WERI-Rb-1 (cell line): ENCODE measurements around the gene NHLRC4.

Experiments used
- DNase-seq: peaks from one replicate; pipeline ENCODE4 v3.0.0-alpha.2; 2020
- H3K27ac ChIP-seq: fragments of 250-450 bp; sonication (Bioruptor Pico); 2 replicates; pipeline ENCODE4 v1.5.1; 2020; ENCODE audit warnings: mild to moderate bottlenecking, moderate library complexity
- H3K27me3 ChIP-seq: fragments of 250-450 bp; sonication (Bioruptor Pico); 2 replicates; pipeline ENCODE4 v1.5.1; 2021; ENCODE audit warnings: mild to moderate bottlenecking, low read depth, moderate library complexity; ENCODE audit not compliant: insufficient read depth, severe bottlenecking
- H3K36me3 ChIP-seq: fragments of 250-450 bp; sonication (Bioruptor Pico); 2 replicates; pipeline ENCODE4 v1.5.1; 2020; ENCODE audit warnings: mild to moderate bottlenecking, moderate library complexity
- H3K4me3 ChIP-seq: 2 replicates; pipeline ENCODE4 v1.5.1; 2011; ENCODE audit warnings: low read depth, mild to moderate bottlenecking, control low read depth, low read length
- H3K9me3 ChIP-seq: fragments of 250-450 bp; sonication (Bioruptor Pico); 2 replicates; pipeline ENCODE4 v1.5.1; 2021; ENCODE audit warnings: mild to moderate bottlenecking, moderate library complexity; ENCODE audit not compliant: severe bottlenecking
- TF ChIP-seq, protein P1 (sequence below): IDR thresholded peaks from 2 replicates; pipeline ENCODE4 v1.5.1; 2011; ENCODE audit warnings: low read depth, mild to moderate bottlenecking, control low read depth, inconsistent platforms, low read length

The NHLRC4 gene

GRCh38 chr16:610513-611381 lies 43.9 kb downstream of the NHLRC4 start:
- Histone ChIP-seq H3K36me3 (peaks cover 5% of the 10 kb centered on the region), H3K9me3 (no peaks in the 10 kb centered on the region), H3K27me3 (no peaks in the 10 kb centered on the region), H3K27ac (peak overlapping the region; percentile 23), H3K4me3 (no peak overlapping the region)
- TF ChIP-seq, protein P1, sequence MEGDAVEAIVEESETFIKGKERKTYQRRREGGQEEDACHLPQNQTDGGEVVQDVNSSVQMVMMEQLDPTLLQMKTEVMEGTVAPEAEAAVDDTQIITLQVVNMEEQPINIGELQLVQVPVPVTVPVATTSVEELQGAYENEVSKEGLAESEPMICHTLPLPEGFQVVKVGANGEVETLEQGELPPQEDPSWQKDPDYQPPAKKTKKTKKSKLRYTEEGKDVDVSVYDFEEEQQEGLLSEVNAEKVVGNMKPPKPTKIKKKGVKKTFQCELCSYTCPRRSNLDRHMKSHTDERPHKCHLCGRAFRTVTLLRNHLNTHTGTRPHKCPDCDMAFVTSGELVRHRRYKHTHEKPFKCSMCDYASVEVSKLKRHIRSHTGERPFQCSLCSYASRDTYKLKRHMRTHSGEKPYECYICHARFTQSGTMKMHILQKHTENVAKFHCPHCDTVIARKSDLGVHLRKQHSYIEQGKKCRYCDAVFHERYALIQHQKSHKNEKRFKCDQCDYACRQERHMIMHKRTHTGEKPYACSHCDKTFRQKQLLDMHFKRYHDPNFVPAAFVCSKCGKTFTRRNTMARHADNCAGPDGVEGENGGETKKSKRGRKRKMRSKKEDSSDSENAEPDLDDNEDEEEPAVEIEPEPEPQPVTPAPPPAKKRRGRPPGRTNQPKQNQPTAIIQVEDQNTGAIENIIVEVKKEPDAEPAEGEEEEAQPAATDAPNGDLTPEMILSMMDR: peak; percentile 96
- peak; percentile 90 for DNase-seq

DNA sequence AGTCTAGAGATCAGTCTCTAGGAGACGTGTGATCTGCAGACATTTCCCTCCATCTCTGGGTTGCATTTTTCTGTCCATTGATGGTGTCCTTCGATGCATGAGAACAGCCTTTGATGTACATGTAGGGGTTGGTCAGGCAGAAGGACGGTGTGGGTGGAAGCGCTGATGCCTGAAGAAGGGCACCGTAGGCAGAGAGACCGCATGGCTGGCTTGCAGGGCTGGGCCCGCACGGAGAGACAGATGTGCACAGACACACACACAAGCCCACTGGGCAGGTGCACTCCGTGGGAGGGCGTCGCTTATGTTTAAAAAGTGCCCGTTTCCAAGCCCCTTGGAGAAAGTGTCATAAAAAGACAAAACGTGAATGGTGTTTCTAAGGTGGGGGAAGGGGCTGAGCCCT lies 48.3 kb downstream of the NHLRC4 start:
- DNase-seq: no peak
- TF ChIP-seq, protein P1: no peak
- Histone ChIP-seq H3K4me3 (no peak overlapping the region), H3K9me3 (no peaks in the 10 kb centered on the region), H3K36me3 (peaks cover 16% of the 10 kb centered on the region), H3K27ac (no peak overlapping the region), H3K27me3 (no peaks in the 10 kb centered on the region)

DNA sequence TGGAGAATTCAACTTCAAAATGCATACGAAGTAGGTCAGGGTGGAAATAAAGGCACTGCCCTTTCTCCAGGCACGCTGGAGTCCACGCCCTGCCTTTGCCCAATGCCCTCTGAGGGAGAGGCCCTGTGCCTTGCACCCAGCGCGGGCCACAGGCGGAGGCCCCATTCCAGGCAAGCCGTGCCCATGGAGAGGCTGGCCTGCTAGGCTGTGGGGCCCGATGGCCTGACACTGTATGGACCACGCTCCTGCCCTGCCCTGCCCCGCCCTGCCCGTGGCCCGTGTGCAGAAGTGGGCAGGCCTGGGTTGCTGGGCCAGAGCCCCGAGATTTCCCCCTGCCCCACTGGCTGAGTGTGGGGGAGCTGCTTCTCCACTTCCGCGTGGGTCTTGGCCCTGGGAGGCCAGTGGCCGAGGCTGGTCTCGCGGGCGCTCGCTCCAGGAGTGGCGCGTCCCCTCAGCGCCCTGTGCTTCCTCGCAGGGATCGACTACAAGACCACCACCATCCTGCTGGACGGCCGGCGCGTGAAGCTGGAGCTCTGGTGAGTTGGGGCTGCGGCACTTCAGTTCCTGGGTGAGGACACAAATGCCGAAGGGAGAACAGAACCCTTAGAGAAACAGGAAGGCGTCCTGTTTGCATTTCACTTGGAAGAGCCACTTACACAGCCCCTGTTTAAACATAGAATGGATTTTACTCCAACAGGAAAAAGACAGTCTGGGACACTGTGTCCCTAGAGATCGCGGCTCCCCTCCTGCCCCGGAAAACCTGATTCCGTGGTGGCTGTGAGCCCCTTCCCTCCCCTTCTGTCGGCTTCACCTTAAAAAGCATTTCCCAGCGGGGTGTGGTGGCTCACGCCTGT lies 50.2 kb downstream of the NHLRC4 start:
- Histone ChIP-seq H3K4me3 (no peak overlapping the region), H3K27me3 (no peaks in the 10 kb centered on the region), H3K36me3 (peaks cover 18% of the 10 kb centered on the region), H3K27ac (peak overlapping the region; percentile 62), H3K9me3 (no peaks in the 10 kb centered on the region)
- TF ChIP-seq, protein P1: no peak
- no peak for DNase-seq

- H3K4me3 ChIP-seq: no peak overlapping the region
- peaks cover 18% of the 10 kb centered on the region for H3K36me3 ChIP-seq
- no peaks in the 10 kb centered on the region for H3K9me3 ChIP-seq
- TF ChIP-seq, protein P1: no peak
- peak overlapping the region; percentile 62 for H3K27ac ChIP-seq
- DNase-seq: peak; percentile 75
- H3K27me3 ChIP-seq: no peaks in the 10 kb centered on the region
Observed at GRCh38 chr16:617855-618254, 51.0 kb downstream of the NHLRC4 start.
